IPS-18a (cell line): ENCODE results near the gene ERCC3.

Experiments
- H3K27ac ChIP-seq: one replicate; pipeline ENCODE4 v1.5.1; 2013; ENCODE audit warnings: low read length
- H3K27me3 ChIP-seq: one replicate; pipeline ENCODE4 v1.6.1; 2013; ENCODE audit warnings: mild to moderate bottlenecking, low read length; ENCODE audit not compliant: control insufficient read depth, insufficient read depth
- H3K36me3 ChIP-seq: one replicate; pipeline ENCODE4 v1.6.1; 2013; ENCODE audit warnings: low read depth, low read length; ENCODE audit not compliant: control insufficient read depth
- H3K4me1 ChIP-seq: one replicate; pipeline ENCODE4 v1.6.1; 2013; ENCODE audit warnings: low read depth, low read length; ENCODE audit not compliant: control insufficient read depth
- H3K4me3 ChIP-seq: one replicate; pipeline ENCODE4 v1.5.1; 2013; ENCODE audit warnings: low read length
- H3K9ac ChIP-seq: one replicate; pipeline ENCODE4 v1.6.1; 2013; ENCODE audit warnings: mild to moderate bottlenecking, low read length, moderate library complexity
- H3K9me3 ChIP-seq: one replicate; pipeline ENCODE4 v1.6.1; 2013; ENCODE audit warnings: low read depth, low read length; ENCODE audit not compliant: control insufficient read depth

The ERCC3 gene

DNA sequence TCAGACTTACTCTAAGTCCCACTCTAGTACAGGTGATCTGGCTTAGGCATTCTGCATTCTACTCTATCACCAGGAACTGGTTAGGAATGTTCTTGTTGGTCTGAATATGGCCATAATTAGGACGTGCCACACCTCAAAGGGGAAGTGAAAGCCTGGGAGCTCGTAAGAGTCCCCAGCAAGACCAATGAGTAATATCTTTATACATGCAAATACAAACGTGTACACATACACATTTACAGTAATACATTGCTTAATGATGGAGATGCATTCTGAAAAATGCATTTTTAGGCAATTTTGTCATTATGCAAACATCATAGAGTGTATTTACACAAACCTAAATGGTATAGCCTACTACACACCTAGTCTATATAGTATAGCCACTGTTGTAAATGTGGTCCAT is 19.5 kb upstream of the ERCC3 start:
- Histone ChIP-seq H3K9me3 (no peaks in the 10 kb centered on the region), H3K27ac (no peak overlapping the region), H3K4me3 (no peak overlapping the region), H3K4me1 (no peaks in the 10 kb centered on the region), H3K36me3 (peaks cover 34% of the 10 kb centered on the region), H3K9ac (no peak overlapping the region), H3K27me3 (no peaks in the 10 kb centered on the region)

GRCh38 chr2:127310980-127311379 is 17.0 kb upstream of the ERCC3 start:
- Histone ChIP-seq H3K4me1 (no peaks in the 10 kb centered on the region), H3K4me3 (no peak overlapping the region), H3K27ac (no peak overlapping the region), H3K9ac (no peak overlapping the region), H3K27me3 (no peaks in the 10 kb centered on the region), H3K9me3 (no peaks in the 10 kb centered on the region), H3K36me3 (peaks cover 29% of the 10 kb centered on the region)

GRCh38 chr2:127309468-127309867 is 15.5 kb upstream of the ERCC3 start:
- Histone ChIP-seq H3K4me1 (no peaks in the 10 kb centered on the region), H3K27ac (no peak overlapping the region), H3K4me3 (no peak overlapping the region), H3K9me3 (no peaks in the 10 kb centered on the region), H3K36me3 (peaks cover 32% of the 10 kb centered on the region), H3K9ac (no peak overlapping the region), H3K27me3 (no peaks in the 10 kb centered on the region)

- peaks cover 23% of the 10 kb centered on the region for H3K36me3 ChIP-seq
- no peaks in the 10 kb centered on the region for H3K9me3 ChIP-seq
- no peak overlapping the region for H3K27ac ChIP-seq
- H3K4me1 ChIP-seq, result no peaks in the 10 kb centered on the region
- H3K4me3 ChIP-seq, result no peak overlapping the region
- no peak overlapping the region for H3K9ac ChIP-seq
- no peaks in the 10 kb centered on the region for H3K27me3 ChIP-seq
These were observed 14.7 kb upstream of the ERCC3 start for GRCh38 chr2:127308586-127309138.

DNA sequence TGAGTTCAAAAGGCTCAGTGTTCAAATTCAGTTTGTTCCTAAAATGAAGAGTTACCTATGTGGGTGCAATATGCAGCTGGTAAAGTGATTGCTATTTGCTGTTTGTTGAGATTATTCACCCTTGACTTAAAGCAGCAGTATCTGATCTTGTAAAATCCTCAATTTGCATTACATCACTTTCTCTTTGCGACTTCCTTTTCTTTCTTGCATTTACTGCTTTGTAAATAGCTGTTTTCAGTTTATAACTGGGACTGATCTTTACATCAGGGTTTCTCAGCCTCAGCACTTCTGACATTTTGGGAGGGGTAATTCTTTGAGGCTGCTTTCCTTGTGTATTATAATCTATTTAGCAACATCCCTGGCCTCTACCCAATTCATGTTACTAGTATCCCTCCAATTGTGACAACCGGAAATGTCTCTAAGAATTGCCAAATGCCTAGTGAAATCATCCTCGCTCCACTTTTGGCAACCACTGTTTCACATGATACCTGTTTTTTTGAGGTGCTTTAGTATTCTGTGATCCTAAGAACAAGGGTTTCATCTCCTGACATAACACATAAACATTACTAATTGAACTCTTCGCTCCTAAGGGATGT is 12.1 kb upstream of the ERCC3 start:
- no peak overlapping the region for H3K4me3 ChIP-seq
- H3K4me1 ChIP-seq, result no peaks in the 10 kb centered on the region
- H3K9ac ChIP-seq, result no peak overlapping the region
- H3K27ac ChIP-seq, result no peak overlapping the region
- H3K27me3 ChIP-seq, result no peaks in the 10 kb centered on the region
- H3K36me3 ChIP-seq, result peaks cover 18% of the 10 kb centered on the region
- no peaks in the 10 kb centered on the region for H3K9me3 ChIP-seq

- H3K4me1 ChIP-seq, result no peaks in the 10 kb centered on the region
- H3K27ac ChIP-seq, result no peak overlapping the region
- H3K4me3 ChIP-seq, result no peak overlapping the region
- H3K9me3 ChIP-seq, result no peaks in the 10 kb centered on the region
- no peaks in the 10 kb centered on the region for H3K27me3 ChIP-seq
- H3K9ac ChIP-seq, result no peak overlapping the region
- peaks cover 14% of the 10 kb centered on the region for H3K36me3 ChIP-seq
These were observed 8.2 kb upstream of the ERCC3 start for GRCh38 chr2:127302168-127302567.

DNA sequence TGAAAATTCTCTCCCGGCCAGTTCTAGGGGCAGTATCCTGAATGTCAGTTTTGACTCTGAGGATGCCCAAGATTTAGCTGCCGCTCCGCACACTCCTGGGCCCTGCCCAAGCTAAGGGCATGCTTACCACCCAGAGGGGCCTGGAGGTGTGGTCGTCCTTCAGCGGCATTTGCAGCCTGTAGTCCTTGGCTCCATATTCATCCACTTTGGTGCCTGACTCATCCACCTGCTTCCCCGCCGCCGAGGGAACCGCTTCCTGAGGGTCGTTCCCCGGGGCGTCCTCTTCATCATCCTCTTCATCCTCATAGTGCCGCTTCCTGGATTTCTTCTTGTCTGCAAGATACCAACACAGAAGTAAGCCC is 577 bp downstream of the ERCC3 start:
- H3K27ac ChIP-seq, result no peak overlapping the region
- H3K36me3 ChIP-seq, result peaks cover 38% of the 10 kb centered on the region
- peak overlapping the region; percentile 37 for H3K9ac ChIP-seq
- no peaks in the 10 kb centered on the region for H3K9me3 ChIP-seq
- peaks cover 5% of the 10 kb centered on the region for H3K4me1 ChIP-seq
- peak overlapping the region; percentile 80 for H3K4me3 ChIP-seq
- H3K27me3 ChIP-seq, result no peaks in the 10 kb centered on the region

DNA sequence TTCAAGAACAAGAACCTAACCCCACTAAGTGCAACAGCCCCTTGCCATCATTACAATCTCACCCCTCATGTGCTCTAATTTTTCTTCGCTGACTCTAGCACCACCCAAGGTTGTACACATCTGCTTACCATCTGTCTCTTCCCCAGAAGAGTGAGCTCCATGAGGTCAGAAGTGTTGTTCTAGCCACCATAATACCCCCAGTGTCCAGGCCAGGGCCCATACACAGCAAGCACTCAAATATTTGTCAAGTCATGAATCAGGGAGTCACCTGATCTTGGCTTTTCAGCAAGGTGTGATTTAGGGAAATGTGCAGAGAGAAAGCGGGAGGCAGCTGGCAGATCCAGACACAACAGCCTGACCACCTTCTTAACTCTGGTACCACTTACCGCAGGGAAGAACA is 5.7 kb downstream of the ERCC3 start:
- Histone ChIP-seq H3K4me1 (peaks cover 4% of the 10 kb centered on the region), H3K4me3 (no peak overlapping the region), H3K9ac (no peak overlapping the region), H3K27ac (no peak overlapping the region), H3K9me3 (peaks cover 4% of the 10 kb centered on the region), H3K27me3 (no peaks in the 10 kb centered on the region), H3K36me3 (peaks cover 88% of the 10 kb centered on the region)

DNA sequence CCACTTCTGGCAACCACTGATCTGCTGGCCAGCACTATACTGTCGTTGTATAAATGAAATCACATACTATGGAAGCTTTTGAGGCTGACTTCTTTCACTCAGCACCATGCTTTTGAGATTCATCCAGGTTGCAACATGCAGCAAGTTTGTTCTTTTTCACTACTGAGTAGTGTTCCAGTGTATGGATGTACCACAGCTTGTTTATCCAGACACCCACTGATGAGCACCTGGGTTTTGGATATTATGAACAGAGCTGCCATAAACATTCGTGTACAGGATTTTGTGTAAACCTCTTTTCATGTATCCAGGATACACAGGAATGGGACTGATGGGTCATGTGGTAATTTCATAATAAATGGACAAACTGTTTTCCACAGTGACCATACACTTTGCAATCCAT is 10.7 kb downstream of the ERCC3 start:
- Histone ChIP-seq H3K27me3 (no peaks in the 10 kb centered on the region), H3K4me1 (no peaks in the 10 kb centered on the region), H3K9ac (no peak overlapping the region), H3K4me3 (no peak overlapping the region), H3K27ac (no peak overlapping the region), H3K36me3 (peaks cover 87% of the 10 kb centered on the region), H3K9me3 (peaks cover 6% of the 10 kb centered on the region)

- H3K4me3 ChIP-seq, result no peak overlapping the region
- H3K9me3 ChIP-seq, result peaks cover 6% of the 10 kb centered on the region
- H3K27ac ChIP-seq, result no peak overlapping the region
- H3K4me1 ChIP-seq, result no peaks in the 10 kb centered on the region
- peaks cover 85% of the 10 kb centered on the region for H3K36me3 ChIP-seq
- H3K9ac ChIP-seq, result no peak overlapping the region
- no peaks in the 10 kb centered on the region for H3K27me3 ChIP-seq
These were observed 13.3 kb downstream of the ERCC3 start for GRCh38 chr2:127280693-127281092.

DNA sequence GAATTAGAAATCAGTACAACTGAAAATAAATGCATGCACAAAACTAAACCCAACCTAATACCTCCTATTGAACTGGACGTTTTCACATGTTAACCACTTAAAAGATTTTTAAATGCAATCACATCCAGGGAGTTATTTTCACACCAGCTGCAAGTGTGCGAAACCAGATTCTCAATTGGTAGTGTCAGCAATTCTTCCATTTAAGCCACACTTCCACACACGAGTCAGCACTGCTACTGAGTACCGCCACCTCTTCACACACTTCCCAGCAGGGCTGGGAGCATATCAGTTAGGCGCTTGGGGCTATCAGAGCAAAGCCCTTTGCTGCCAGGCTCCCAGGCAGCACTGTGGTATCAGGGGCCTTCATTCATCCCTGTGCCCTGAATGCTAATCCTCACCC is 14.2 kb downstream of the ERCC3 start:
- no peak overlapping the region for H3K4me3 ChIP-seq
- no peaks in the 10 kb centered on the region for H3K27me3 ChIP-seq
- H3K9me3 ChIP-seq, result peaks cover 6% of the 10 kb centered on the region
- H3K9ac ChIP-seq, result no peak overlapping the region
- no peak overlapping the region for H3K27ac ChIP-seq
- H3K36me3 ChIP-seq, result peaks cover 86% of the 10 kb centered on the region
- no peaks in the 10 kb centered on the region for H3K4me1 ChIP-seq

- H3K36me3 ChIP-seq, result peaks cover 85% of the 10 kb centered on the region
- no peak overlapping the region for H3K4me3 ChIP-seq
- no peaks in the 10 kb centered on the region for H3K4me1 ChIP-seq
- H3K27ac ChIP-seq, result no peak overlapping the region
- H3K9me3 ChIP-seq, result peaks cover 6% of the 10 kb centered on the region
- no peak overlapping the region for H3K9ac ChIP-seq
- H3K27me3 ChIP-seq, result no peaks in the 10 kb centered on the region
These were observed 15.0 kb downstream of the ERCC3 start for GRCh38 chr2:127278959-127279358.
